ENCODE results near the gene EMC9. TPM values are rescaled to one million over a fixed set of nuclear protein-coding genes. Genes with fewer than 3 reads are reported as not detected.

The EMC9 gene
- total and polyA plus RNA-seq, 12 donors: 21.6 to 149 (median 43.9) TPM

GRCh38 chr14:24095271-24096068 is 45.9 kb downstream of the EMC9 start:
- peak in 4 of 7 donors; percentile 30 to 72 (median 45) for DNase-seq
- Histone ChIP-seq H3K9me3 (replicated peaks in 1 of 3) (no peaks in the 10 kb centered on the region), H3K4me3 (peak overlapping the region in 1 of 4 donors; percentile 82), H3K36me3 (replicated peaks in 1 of 2) (peaks cover 0 to 11% of the 10 kb centered on the region in 2 donors), H3K4me1 (replicated peaks in 1 of 2) (peaks cover 4 to 21% of the 10 kb centered on the region in 2 donors), H3K27ac (peak overlapping the region in 4 of 5 donors; percentile 83 to 91 (median 90)), H3K27me3 (no peaks in the 10 kb centered on the region)
- 49 to 67% (median 59%) methylated on average over 11 to 12 of the region's 12 CpGs for WGBS, 4 donors
- intact Hi-C loops (cut with DNase I): no loop called here
- TF ChIP-seq, protein P1, sequence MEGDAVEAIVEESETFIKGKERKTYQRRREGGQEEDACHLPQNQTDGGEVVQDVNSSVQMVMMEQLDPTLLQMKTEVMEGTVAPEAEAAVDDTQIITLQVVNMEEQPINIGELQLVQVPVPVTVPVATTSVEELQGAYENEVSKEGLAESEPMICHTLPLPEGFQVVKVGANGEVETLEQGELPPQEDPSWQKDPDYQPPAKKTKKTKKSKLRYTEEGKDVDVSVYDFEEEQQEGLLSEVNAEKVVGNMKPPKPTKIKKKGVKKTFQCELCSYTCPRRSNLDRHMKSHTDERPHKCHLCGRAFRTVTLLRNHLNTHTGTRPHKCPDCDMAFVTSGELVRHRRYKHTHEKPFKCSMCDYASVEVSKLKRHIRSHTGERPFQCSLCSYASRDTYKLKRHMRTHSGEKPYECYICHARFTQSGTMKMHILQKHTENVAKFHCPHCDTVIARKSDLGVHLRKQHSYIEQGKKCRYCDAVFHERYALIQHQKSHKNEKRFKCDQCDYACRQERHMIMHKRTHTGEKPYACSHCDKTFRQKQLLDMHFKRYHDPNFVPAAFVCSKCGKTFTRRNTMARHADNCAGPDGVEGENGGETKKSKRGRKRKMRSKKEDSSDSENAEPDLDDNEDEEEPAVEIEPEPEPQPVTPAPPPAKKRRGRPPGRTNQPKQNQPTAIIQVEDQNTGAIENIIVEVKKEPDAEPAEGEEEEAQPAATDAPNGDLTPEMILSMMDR (IDR thresholded peaks at IDR 0.05): no peak
- no peak for TF ChIP-seq POLR2A (IDR thresholded peaks at IDR 0.05)

DNA sequence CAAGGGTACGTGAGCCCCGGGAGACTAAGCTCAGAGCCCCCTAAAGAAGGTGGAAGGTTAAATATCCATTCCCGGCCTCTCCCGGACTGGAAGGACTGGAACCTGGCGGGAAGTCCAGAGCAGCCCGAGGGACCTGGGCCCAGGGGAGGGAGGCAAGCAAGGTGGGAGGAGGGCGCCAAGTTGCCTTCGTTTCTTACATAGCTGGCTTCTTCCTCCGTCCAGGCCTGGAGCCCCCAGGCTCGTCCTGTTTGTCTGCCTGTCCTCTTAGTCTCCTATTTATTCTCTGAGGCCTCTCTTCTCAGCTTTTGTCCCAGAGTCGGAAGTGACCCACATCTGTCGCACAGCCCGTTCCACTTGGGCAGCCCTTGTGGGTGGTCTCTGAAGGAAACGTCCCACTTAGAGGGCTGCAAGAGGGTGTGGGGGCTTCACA is 46.5 kb downstream of the EMC9 start:
- Histone ChIP-seq H3K27me3 (no peaks in the 10 kb centered on the region), H3K9me3 (replicated peaks in 1 of 3) (no peaks in the 10 kb centered on the region), H3K4me3 (peak overlapping the region in 3 of 4 donors; percentile 82 to 96 (median 85)), H3K4me1 (replicated peaks in 1 of 2) (peaks cover 4 to 21% of the 10 kb centered on the region in 2 donors), H3K36me3 (replicated peaks in 1 of 2) (peaks cover 0 to 11% of the 10 kb centered on the region in 2 donors), H3K27ac (peak overlapping the region; percentile 55 to 91 (median 89))
- intact Hi-C loops (cut with DNase I): loop anchor here (5.0 kb wide), 1 partner anchor 38 kb away; no protein-coding TSS in a partner anchor
- DNase-seq: no peak
- 18 to 45% (median 26%) methylated on average over 6 to 14 of the region's 14 CpGs for WGBS, 4 donors
- TF ChIP-seq, protein P1 (IDR thresholded peaks at IDR 0.05): no peak
- TF ChIP-seq POLR2A (IDR thresholded peaks at IDR 0.05): no peak

GRCh38 chr14:24093901-24094840 is 47.2 kb downstream of the EMC9 start, which contains the start of gene PCK2:
Gene PCK2, plus strand, starts transcription at chr14:24094311. Its CDS starts 95 bp downstream, at chr14:24094406.
- Histone ChIP-seq H3K4me3 (peak within 1 kb of the TSS; percentile 72 to 96 (median 84)), H3K4me1 (replicated peaks in 1 of 2) (peaks cover 4 to 21% of the 10 kb centered on the region in 2 donors), H3K36me3 (replicated peaks in 1 of 2) (peaks cover 0 to 11% of the 10 kb centered on the region in 2 donors), H3K9me3 (replicated peaks in 1 of 3) (no peaks in the 10 kb centered on the region), H3K27me3 (no peaks in the 10 kb centered on the region), H3K27ac (peak within 1 kb of the TSS; percentile 55 to 91 (median 89))
- TF ChIP-seq, protein P1 (IDR thresholded peaks at IDR 0.05): peak in 3 of 6 experiments; percentile 8 to 25 (median 14)
- TF ChIP-seq POLR2A (IDR thresholded peaks at IDR 0.05): peak; percentile 46 to 64
- WGBS, 4 donors: 0 to 1% (median 1%) methylated on average over 29 to 68 of the region's 68 CpGs
- peak; percentile 86 to 97 (median 95) for DNase-seq
- intact Hi-C loops (cut with DNase I): loop anchor here (5.0 kb wide), 1 partner anchor 37 kb away; no protein-coding TSS in a partner anchor

Data from adrenal gland (tissue), 12 donors.